ENCODE measurements around the gene TBL2. TPM values are rescaled to one million over a fixed set of nuclear protein-coding genes. Genes with fewer than 3 reads are reported as not detected.
"Not testable (repeated sequence)": the region's sequence is repeated elsewhere in the genome, so short reads cannot be mapped to it uniquely, and the experiment has no call there.

Gene TBL2
- total RNA-seq, 1 donor from 2014 or later, result 23.8 TPM

GRCh38 chr7:73611017-73611555, 32.7 kb upstream of the TBL2 start:
- no peak for DNase-seq
- H3K27ac Mint-ChIP-seq (ENCODE audit: unreplicated experiment), result no peak overlapping the region

DNA sequence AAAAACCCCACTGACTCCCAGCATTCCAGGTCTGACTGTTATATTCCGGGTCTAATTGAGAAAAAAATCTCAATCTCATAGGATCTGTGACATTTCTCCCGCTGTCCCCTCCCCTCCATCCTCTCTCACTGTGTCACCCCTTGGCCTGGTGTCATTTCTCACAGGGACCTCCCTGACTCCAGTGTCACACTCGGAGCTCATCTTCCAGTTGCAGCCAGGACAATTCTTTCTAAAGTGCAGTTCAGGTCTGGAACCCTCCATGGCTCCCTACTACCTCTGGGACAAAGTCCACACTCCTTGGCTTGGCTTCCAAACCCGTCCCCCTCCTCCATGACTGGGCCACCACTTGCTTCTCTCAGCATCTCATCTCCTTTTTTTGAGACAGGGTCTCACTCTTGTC, 31.7 kb upstream of the TBL2 start:
- TF ChIP-seq, protein P1, sequence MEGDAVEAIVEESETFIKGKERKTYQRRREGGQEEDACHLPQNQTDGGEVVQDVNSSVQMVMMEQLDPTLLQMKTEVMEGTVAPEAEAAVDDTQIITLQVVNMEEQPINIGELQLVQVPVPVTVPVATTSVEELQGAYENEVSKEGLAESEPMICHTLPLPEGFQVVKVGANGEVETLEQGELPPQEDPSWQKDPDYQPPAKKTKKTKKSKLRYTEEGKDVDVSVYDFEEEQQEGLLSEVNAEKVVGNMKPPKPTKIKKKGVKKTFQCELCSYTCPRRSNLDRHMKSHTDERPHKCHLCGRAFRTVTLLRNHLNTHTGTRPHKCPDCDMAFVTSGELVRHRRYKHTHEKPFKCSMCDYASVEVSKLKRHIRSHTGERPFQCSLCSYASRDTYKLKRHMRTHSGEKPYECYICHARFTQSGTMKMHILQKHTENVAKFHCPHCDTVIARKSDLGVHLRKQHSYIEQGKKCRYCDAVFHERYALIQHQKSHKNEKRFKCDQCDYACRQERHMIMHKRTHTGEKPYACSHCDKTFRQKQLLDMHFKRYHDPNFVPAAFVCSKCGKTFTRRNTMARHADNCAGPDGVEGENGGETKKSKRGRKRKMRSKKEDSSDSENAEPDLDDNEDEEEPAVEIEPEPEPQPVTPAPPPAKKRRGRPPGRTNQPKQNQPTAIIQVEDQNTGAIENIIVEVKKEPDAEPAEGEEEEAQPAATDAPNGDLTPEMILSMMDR (IDR thresholded peaks at IDR 0.05; ENCODE audit: partially characterized antibody, unreplicated experiment), result no peak
- H3K27ac Mint-ChIP-seq (ENCODE audit: unreplicated experiment), result no peak overlapping the region
- DNase-seq, result no peak
- H3K4me1 Mint-ChIP-seq (ENCODE audit: low read depth, unreplicated experiment), result no peaks in the 10 kb centered on the region
- H3K4me3 Mint-ChIP-seq (ENCODE audit: unreplicated experiment), result no peak overlapping the region
- peaks cover 10% of the 10 kb centered on the region for H3K27me3 Mint-ChIP-seq (ENCODE audit: unreplicated experiment)
- no peaks in the 10 kb centered on the region for H3K9me3 Mint-ChIP-seq (ENCODE audit: unreplicated experiment)
- H3K36me3 Mint-ChIP-seq (ENCODE audit: unreplicated experiment), result no peaks in the 10 kb centered on the region

More at GRCh38 chr7:73611017-73611555, 32.7 kb upstream of the TBL2 start:
- TF ChIP-seq, protein P1 (IDR thresholded peaks at IDR 0.05; ENCODE audit: partially characterized antibody, unreplicated experiment), result no peak
- H3K27me3 Mint-ChIP-seq (ENCODE audit: unreplicated experiment), result peaks cover 10% of the 10 kb centered on the region
- H3K36me3 Mint-ChIP-seq (ENCODE audit: unreplicated experiment), result no peaks in the 10 kb centered on the region
- no peaks in the 10 kb centered on the region for H3K4me1 Mint-ChIP-seq (ENCODE audit: low read depth, unreplicated experiment)
- no peak overlapping the region for H3K4me3 Mint-ChIP-seq (ENCODE audit: unreplicated experiment)
- H3K9me3 Mint-ChIP-seq (ENCODE audit: unreplicated experiment), result no peaks in the 10 kb centered on the region

DNA sequence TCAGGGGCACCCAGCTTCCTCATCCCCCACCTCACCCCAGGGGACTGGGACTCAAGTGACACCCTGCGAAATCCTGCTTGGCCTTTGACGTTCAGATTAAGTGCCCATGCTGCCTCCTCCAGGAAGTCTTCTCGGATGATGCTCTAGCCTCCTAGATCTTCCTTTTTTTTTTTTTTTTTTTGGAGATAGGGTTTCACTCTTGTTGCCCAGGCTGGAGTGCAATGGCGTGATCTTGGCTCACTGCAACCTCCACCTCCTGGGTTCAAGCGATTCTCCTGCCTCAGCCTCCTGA, 29.3 kb upstream of the TBL2 start:
- not testable (repeated sequence) for H3K36me3 Mint-ChIP-seq (ENCODE audit: unreplicated experiment); DNase-seq; H3K27ac Mint-ChIP-seq (ENCODE audit: unreplicated experiment); H3K4me1 Mint-ChIP-seq (ENCODE audit: low read depth, unreplicated experiment); H3K27me3 Mint-ChIP-seq (ENCODE audit: unreplicated experiment); H3K9me3 Mint-ChIP-seq (ENCODE audit: unreplicated experiment)
- H3K4me3 Mint-ChIP-seq (ENCODE audit: unreplicated experiment), result peak overlapping the region; percentile 49

DNA sequence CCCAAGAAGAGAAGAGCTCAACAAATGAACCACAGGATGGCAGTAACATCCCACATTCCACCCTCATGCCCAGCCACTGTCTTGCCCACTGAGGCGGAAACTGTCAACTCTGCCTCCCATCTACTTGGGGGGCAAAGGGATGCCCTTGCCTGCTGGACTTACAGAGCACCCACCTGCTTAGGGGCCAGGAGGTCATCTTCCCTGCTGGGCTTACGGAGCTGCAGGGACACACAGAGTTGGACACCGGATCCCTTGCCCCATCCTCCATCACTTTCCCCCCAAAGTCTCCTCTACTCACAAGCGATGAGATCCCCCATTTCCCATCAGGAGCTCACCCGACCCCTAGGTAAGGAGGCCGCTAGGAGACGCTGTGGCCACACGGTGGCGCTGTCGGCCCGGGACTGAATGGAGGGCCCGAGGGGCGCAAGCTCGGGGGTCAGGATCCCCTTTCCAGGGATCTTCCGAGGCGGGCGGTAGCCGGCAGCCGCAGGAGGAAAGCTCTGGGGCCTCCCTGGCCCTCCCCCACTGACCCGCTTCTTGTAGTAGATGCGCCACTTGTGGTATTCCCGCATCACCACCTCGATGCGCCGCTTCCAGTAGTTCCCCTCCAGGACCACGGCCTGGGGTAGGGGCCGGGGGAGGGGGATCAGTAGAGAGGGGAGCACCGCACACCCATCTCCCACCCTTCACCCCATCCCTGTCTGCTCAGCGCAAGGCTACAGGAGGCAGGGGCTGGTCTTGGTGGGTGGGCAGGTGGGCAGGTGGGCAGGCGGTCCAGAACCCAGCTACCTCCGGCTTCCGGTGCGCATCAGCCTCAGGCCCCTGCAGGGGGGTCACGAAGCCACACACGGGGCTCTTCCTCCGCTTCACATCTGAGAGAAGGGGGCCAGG, 28.7 kb upstream of the TBL2 start:
- Mint-ChIP-seq H3K36me3 (ENCODE audit: unreplicated experiment) (no peaks in the 10 kb centered on the region), H3K4me1 (ENCODE audit: low read depth, unreplicated experiment) (no peaks in the 10 kb centered on the region), H3K27me3 (ENCODE audit: unreplicated experiment) (peaks cover 8% of the 10 kb centered on the region), H3K9me3 (ENCODE audit: unreplicated experiment) (no peaks in the 10 kb centered on the region), H3K4me3 (ENCODE audit: unreplicated experiment) (peak overlapping the region; percentile 52), H3K27ac (ENCODE audit: unreplicated experiment) (no peak overlapping the region)
- TF ChIP-seq, protein P1 (IDR thresholded peaks at IDR 0.05; ENCODE audit: partially characterized antibody, unreplicated experiment), result peak; percentile 96
- DNase-seq, result peak; percentile 88

DNA sequence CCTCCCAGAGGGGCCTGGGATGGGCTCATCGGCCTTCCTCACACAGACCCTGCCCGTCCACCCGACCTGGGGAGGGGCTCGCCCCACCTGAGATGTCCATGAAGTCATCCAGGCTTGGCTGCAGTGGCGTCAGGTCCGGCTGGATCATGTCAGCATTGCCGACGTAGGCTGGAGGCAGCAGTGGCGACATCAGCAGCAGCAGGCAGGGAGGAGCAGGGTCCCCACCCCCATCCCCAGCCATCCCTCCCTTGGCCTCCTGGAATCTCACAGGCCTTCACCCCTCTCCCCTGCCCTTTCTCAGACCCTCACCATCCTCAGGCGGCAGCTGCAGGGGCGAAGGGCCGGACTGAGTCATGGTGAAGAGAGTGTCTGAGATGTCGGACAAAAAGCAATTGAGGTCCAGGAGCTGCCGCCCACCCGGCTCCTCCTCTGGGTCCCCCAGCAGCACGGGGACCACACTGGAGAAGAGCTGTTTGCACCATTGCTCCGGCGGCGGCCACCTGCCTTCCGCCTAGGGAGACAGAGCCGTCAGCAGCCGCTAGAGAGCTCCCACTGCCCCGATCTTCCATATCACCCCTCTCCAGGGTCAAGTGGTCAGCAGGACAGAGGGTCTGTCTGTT, 27.3 kb upstream of the TBL2 start:
- no peaks in the 10 kb centered on the region for H3K36me3 Mint-ChIP-seq (ENCODE audit: unreplicated experiment)
- H3K4me1 Mint-ChIP-seq (ENCODE audit: low read depth, unreplicated experiment), result no peaks in the 10 kb centered on the region
- DNase-seq, result no peak
- H3K4me3 Mint-ChIP-seq (ENCODE audit: unreplicated experiment), result no peak overlapping the region
- H3K9me3 Mint-ChIP-seq (ENCODE audit: unreplicated experiment), result no peaks in the 10 kb centered on the region
- H3K27me3 Mint-ChIP-seq (ENCODE audit: unreplicated experiment), result peaks cover 11% of the 10 kb centered on the region
- TF ChIP-seq, protein P1 (IDR thresholded peaks at IDR 0.05; ENCODE audit: partially characterized antibody, unreplicated experiment), result no peak
- H3K27ac Mint-ChIP-seq (ENCODE audit: unreplicated experiment), result no peak overlapping the region
